Choroid plexus epithelial cell (primary cell): ENCODE results near the gene NOL4L.

Source experiments
- DNase-seq: peaks from one replicate; pipeline ENCODE4 v3.0.0-alpha.2; 2010; ENCODE audit warnings: low read depth
- H3K4me3 ChIP-seq: 2 replicates; pipeline ENCODE4 v1.5.1; 2011; ENCODE audit warnings: low read depth, mild to moderate bottlenecking, control low read depth, low read length, moderate library complexity
- TF ChIP-seq, protein P1 (sequence below): conservative IDR thresholded peaks from 2 replicates; pipeline ENCODE4 v1.5.1; 2011; ENCODE audit warnings: low read depth, mild to moderate bottlenecking, control low read depth, inconsistent platforms, low read length, moderate library complexity

NOL4L gene

DNA sequence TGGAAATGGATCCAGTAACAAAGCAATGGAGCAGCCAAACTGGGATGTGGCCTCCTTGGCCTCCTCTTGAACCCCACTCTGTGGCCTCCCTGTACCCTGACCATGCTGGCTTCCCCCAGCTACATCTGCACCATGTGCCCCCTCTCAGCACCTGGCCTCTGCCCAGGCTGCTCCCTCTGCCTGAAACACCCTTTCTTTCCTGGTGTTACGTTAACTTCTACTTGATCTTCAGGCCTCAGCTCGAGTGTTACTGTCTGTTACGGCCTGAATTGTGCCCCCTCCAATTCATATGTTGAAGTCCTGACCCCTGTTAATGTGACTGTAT is 30.2 kb downstream of the NOL4L start:
- H3K4me3 ChIP-seq: no peak overlapping the region
- no peak for DNase-seq
- TF ChIP-seq, protein P1, sequence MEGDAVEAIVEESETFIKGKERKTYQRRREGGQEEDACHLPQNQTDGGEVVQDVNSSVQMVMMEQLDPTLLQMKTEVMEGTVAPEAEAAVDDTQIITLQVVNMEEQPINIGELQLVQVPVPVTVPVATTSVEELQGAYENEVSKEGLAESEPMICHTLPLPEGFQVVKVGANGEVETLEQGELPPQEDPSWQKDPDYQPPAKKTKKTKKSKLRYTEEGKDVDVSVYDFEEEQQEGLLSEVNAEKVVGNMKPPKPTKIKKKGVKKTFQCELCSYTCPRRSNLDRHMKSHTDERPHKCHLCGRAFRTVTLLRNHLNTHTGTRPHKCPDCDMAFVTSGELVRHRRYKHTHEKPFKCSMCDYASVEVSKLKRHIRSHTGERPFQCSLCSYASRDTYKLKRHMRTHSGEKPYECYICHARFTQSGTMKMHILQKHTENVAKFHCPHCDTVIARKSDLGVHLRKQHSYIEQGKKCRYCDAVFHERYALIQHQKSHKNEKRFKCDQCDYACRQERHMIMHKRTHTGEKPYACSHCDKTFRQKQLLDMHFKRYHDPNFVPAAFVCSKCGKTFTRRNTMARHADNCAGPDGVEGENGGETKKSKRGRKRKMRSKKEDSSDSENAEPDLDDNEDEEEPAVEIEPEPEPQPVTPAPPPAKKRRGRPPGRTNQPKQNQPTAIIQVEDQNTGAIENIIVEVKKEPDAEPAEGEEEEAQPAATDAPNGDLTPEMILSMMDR: no peak

DNA sequence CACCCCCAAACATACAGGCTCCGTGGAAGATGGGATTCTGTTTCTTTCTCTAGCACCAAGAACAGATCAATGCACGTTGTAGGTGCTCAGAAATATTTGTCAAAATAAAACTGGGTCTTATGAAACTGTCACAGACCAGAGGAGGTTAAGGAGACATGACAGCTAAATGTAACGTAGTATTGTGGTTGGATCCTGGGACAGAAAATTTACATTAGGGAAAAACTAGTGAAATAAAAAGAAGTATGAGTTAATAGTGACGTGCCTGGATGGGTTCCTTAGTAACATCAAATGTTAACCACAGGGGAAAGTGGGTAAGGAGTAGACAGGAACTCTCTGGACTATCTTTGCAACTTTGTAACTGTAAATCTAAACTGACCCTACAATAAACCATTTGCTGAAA is 31.5 kb downstream of the NOL4L start:
- DNase-seq: no peak
- H3K4me3 ChIP-seq: no peak overlapping the region
- TF ChIP-seq, protein P1: no peak

DNA sequence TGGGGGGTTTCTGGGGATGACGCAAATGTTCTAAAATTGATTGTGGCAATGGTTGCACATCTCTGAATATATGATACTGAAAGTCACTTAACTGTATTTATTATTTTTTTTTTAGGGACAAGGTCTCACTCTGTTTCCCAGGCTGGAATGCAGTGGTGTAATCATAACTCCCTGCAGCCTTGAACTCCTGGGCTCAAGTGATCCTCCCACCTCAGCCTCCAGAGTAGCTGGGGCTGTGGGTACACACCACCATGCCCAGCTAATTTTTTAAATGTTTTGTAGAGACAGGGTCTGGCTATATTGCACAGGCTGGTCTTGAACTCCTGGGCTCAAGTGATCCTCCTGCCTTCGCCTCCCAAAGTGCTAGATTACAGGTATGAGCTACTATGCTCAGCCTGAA is 33.4 kb downstream of the NOL4L start:
- no peak for DNase-seq
- TF ChIP-seq, protein P1: no peak
- H3K4me3 ChIP-seq: no peak overlapping the region

DNA sequence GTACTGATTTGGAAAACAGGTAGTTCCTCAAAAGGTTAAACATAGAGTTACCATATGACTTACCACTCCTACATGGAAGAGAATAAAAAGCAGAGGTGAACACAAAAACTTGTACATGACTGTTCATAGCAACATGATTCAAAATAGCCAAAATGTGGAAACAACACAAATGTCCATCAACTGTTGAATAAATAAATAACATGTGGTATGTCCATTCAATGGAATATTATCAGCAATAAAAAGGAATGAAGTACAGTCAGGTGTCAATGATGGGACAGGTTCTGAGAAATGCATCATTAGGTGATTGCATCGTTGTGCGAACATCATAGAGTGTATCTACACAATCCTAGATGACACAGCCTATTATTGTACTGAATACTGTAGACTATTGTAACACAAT is 35.3 kb downstream of the NOL4L start:
- no peak for DNase-seq
- TF ChIP-seq, protein P1: no peak
- no peak overlapping the region for H3K4me3 ChIP-seq

DNA sequence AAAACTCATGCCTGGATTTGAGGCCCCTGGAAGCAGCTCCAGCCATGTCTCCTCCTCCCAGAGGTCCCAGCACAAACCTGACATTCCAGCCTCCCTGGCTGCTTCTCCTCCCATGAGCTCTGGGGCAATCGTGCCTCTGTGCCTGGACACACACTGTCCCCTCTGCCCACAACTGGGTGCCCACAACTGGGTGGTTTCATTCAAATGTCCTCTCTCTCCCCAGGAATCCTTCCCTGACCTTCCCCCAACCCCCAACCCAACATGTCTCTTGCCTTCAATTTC is 37.4 kb downstream of the NOL4L start:
- no peak for DNase-seq
- TF ChIP-seq, protein P1: no peak
- no peak overlapping the region for H3K4me3 ChIP-seq

DNA sequence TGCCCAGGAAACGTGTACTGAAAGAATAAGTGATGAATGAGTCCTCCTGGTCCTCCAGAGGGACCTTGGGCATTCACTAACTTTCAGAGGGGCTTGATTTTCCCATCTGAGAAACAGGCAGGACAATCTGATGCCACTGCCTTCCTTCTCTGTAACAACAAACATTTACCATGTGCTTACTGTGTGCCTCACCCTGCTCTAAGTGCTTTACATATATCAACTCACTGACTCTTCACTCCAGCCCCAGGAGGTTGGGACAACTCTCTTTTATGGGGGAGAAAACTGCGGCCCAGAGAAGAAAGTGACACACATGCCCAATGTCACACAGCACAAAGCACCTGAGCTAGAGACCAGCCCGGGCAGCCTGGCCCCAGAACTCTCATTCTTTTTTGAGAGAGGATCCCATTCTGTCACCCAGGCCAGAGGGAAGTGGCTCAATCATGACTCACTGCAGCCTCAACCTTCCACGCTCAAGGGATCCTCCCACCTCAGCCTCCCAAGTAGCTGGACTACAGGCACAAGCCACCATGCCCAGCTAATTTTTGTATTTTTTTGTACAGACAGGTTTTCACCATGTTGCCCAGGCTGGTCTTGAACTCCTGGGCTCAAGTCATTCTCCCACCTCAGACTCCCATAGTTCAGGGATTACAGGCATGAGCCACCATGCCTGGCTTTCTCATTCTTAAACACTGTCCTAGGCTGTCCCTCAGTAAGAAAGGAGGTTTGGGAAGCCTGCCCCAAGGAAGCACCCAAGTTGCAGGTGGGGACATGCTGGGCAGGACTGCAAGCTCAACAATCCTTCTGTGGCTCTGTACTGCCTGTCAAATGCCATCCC is 38.0 kb downstream of the NOL4L start:
- TF ChIP-seq, protein P1: no peak
- no peak for DNase-seq
- H3K4me3 ChIP-seq: no peak overlapping the region
